DOHH2 (cell line): ENCODE data around the gene MTRFR.

ENCODE experiments used
- H3F3A ChIP-seq: fragments of 200-600 bp; sonication (generic), shearing (Covaris generic); 2 replicates; pipeline ENCODE4 v1.6.0; 2016; ENCODE audit warnings: antibody characterized with exemption, mild to moderate bottlenecking; ENCODE audit not compliant: control insufficient read depth, insufficient read depth
- H3K27ac ChIP-seq: fragments of 200-600 bp; sonication (generic); 2 replicates; pipeline ENCODE4 v1.5.1; 2014; ENCODE audit warnings: low read depth, mild to moderate bottlenecking, low read length, moderate library complexity
- H3K27me3 ChIP-seq: fragments of 200-600 bp; sonication (generic); 2 replicates; pipeline ENCODE4 v1.6.1; 2014; ENCODE audit warnings: mild to moderate bottlenecking, low read length, mixed read lengths; ENCODE audit not compliant: control insufficient read depth
- H3K36me3 ChIP-seq: fragments of 200-600 bp; sonication (generic); 2 replicates; pipeline ENCODE4 v1.6.1; 2014; ENCODE audit warnings: mild to moderate bottlenecking, low read length, moderate library complexity, mixed read lengths; ENCODE audit not compliant: control insufficient read depth
- H3K4me1 ChIP-seq: fragments of 200-600 bp; sonication (generic); 2 replicates; pipeline ENCODE4 v1.6.1; 2014; ENCODE audit warnings: mild to moderate bottlenecking, low read length, mixed read lengths; ENCODE audit not compliant: control insufficient read depth
- H3K4me2 ChIP-seq: fragments of 200-600 bp; sonication (generic); 2 replicates; pipeline ENCODE4 v1.6.0; 2014; ENCODE audit warnings: mild to moderate bottlenecking, low read length, moderate library complexity
- H3K4me3 ChIP-seq: fragments of 200-600 bp; sonication (generic); 2 replicates; pipeline ENCODE4 v1.5.1; 2014; ENCODE audit warnings: mild to moderate bottlenecking, low read length, mixed read lengths
- H3K79me2 ChIP-seq: fragments of 200-600 bp; sonication (generic); 2 replicates; pipeline ENCODE4 v1.6.1; 2014; ENCODE audit warnings: mild to moderate bottlenecking, low read length, mixed read lengths; ENCODE audit not compliant: control insufficient read depth
- H3K9me2 ChIP-seq: fragments of 200-600 bp; sonication (generic); replicated peaks from 2 replicates; pipeline ENCODE4 v1.6.1; 2014; ENCODE audit warnings: mild to moderate bottlenecking, low read length, mixed read lengths; ENCODE audit not compliant: control insufficient read depth
- H3K9me3 ChIP-seq: fragments of 200-600 bp; sonication (generic); 2 replicates; pipeline ENCODE4 v1.6.1; 2014; ENCODE audit warnings: antibody characterized with exemption, low read length, mixed read lengths; ENCODE audit not compliant: control insufficient read depth, insufficient read depth
- H4K20me1 ChIP-seq: fragments of 200-600 bp; sonication (generic); 2 replicates; pipeline ENCODE4 v1.6.0; 2014; ENCODE audit warnings: low read depth, mild to moderate bottlenecking, antibody characterized with exemption, low read length, moderate library complexity; ENCODE audit not compliant: control insufficient read depth, insufficient read depth
- CTCF ChIP-seq: fragments of 200-600 bp; sonication (generic); IDR thresholded peaks from one replicate; pipeline ENCODE4 v1.5.1; 2014; ENCODE audit warnings: antibody characterized with exemption, mild to moderate bottlenecking, low read depth, low read length; ENCODE audit not compliant: poor library complexity, severe bottlenecking
- EZH2phosphoT487 ChIP-seq: fragments of 200-600 bp; sonication (generic); IDR thresholded peaks from 2 replicates; pipeline ENCODE4 v1.6.1; 2017; ENCODE audit warnings: borderline replicate concordance, mild to moderate bottlenecking, antibody characterized with exemption, low read length, moderate library complexity, mixed read lengths

MTRFR gene

GRCh38 chr12:123253641-123254459 lies 20.6 kb downstream of the MTRFR start:
- Histone ChIP-seq H3F3A (peaks cover 6% of the 10 kb centered on the region), H3K27ac (no peak overlapping the region), H3K4me2 (no peak overlapping the region), H4K20me1 (peaks cover 10% of the 10 kb centered on the region; the same call in 1 of the 2 replicates), H3K4me1 (peaks cover 5% of the 10 kb centered on the region; the same call in 1 of the 2 replicates), H3K36me3 (peaks cover 66% of the 10 kb centered on the region), H3K79me2 (peaks cover 49% of the 10 kb centered on the region), H3K27me3 (no peaks in the 10 kb centered on the region), H3K4me3 (no peak overlapping the region), H3K9me3 (no peaks in the 10 kb centered on the region), H3K9me2 (no peaks in the 10 kb centered on the region)
- TF ChIP-seq EZH2phosphoT487 (no peak), CTCF (no peak)

- H3K27me3 ChIP-seq = no peaks in the 10 kb centered on the region
- peaks cover 68% of the 10 kb centered on the region for H3K36me3 ChIP-seq
- TF ChIP-seq EZH2phosphoT487 = no peak
- no peak for TF ChIP-seq CTCF
- no peaks in the 10 kb centered on the region for H3K9me3 ChIP-seq
- no peak overlapping the region for H3K27ac ChIP-seq
- peaks cover 12% of the 10 kb centered on the region for H3F3A ChIP-seq
- H3K4me2 ChIP-seq = no peak overlapping the region
- H3K9me2 ChIP-seq = no peaks in the 10 kb centered on the region
- H3K4me1 ChIP-seq = peaks cover 5% of the 10 kb centered on the region; the same call in 1 of the 2 replicates
- peaks cover 14% of the 10 kb centered on the region; the same call in 1 of the 2 replicates for H4K20me1 ChIP-seq
- H3K79me2 ChIP-seq = peaks cover 39% of the 10 kb centered on the region
- H3K4me3 ChIP-seq = no peak overlapping the region
Observed at GRCh38 chr12:123254853-123255446, 21.7 kb downstream of the MTRFR start.

GRCh38 chr12:123258593-123258992 lies 25.4 kb downstream of the MTRFR start:
- peaks cover 8% of the 10 kb centered on the region for H3K79me2 ChIP-seq
- TF ChIP-seq EZH2phosphoT487 (no peak), CTCF (no peak)
- H3K4me2 ChIP-seq = no peak overlapping the region
- H3K4me1 ChIP-seq = no peaks in the 10 kb centered on the region
- H3K9me3 ChIP-seq = no peaks in the 10 kb centered on the region
- no peaks in the 10 kb centered on the region for H3K27me3 ChIP-seq
- no peaks in the 10 kb centered on the region for H3K9me2 ChIP-seq
- H3K36me3 ChIP-seq = peaks cover 74% of the 10 kb centered on the region
- H4K20me1 ChIP-seq = 0 out of 2 replicates have a peak, but pooled peaks cover 5% of the 10 kb centered on the region
- peaks cover 12% of the 10 kb centered on the region for H3F3A ChIP-seq
- H3K4me3 ChIP-seq = no peak overlapping the region
- H3K27ac ChIP-seq = no peak overlapping the region
